Activated T-cell treated with anti-CD3 and anti-CD28 coated beads, Interleukin-2, amount 50 U/mL, for 48 hours (primary cell): ENCODE data around the gene LGALS3.
"Not testable (repeated sequence)": the region's sequence is repeated elsewhere in the genome, so short reads cannot be mapped to it uniquely, and the experiment has no call there.

Experiments
- DNase-seq, 2 experiments: peaks; one replicate each; pipeline ENCODE4 v3.0.0-alpha.2; 2020

Gene LGALS3

DNA sequence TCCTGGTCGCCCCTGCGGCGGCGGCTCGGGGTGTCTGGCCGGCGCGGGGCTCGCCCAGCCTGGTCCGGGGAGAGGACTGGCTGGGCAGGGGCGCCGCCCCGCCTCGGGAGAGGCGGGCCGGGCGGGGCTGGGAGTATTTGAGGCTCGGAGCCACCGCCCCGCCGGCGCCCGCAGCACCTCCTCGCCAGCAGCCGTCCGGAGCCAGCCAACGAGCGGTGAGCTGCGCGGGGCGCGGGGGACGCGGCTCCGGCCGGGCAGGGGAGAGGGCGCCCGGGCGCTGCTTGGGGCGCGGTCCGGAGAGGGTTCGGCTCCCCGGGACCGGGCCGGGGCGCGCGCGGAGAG is at the start of gene LGALS3:
Gene LGALS3 (plus strand): TSS at position 167 of the 342 bp plus-strand sequence. CDS start 8,122 bp downstream, outside the sequence.
- peak; percentile 45 to 55 for DNase-seq

DNA sequence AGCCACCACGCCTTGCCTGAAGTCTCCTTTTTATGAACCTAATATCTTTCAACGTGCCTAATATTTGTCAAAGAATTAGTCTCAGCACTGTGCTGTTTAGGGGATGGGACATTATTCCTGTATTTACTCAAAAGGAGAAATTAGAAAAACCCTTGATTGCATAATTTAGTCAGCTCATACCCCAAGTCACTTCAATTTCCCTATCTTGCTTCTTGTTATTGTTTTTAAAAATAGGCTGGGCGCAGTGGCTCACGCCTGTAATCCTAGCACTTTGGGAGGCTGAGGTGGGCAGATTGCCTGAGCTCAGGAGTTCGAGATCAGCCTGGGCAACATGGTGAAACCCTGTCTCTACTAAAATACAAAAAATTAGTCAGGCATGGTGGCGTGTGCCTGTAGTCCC is 49.1 kb upstream of the LGALS3 start:
- DNase-seq = not testable (repeated sequence)

DNA sequence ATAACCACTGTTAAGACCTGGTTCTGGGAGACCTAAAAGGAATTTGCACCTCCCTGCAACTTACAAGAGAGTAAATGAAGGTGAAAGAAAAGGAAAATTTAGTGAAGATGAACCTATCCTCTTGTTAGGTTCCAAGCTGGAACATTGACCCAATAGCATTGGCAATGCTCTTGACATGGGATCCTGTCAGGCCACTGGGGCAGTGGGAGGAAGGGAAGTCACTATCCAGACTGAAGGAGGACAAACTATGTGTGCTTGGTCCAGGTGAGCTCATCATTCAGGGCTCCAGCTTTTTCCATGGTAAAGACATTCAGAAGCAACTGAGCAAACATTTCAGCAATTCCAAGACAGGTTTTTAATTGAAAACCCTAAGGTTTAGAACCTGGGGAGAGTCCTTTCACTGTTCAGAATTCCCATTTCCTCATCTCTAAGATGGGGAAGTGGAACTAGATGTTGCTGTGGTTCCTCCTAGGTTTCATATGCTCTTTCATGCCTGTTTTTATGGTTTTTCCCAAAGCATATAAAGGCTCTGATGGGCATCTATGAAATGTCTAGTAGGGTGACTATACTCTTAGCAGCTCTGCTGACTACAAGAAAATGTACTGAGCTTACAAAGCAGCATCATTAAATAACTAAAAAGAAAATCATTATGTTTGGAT is 44.5 kb upstream of the LGALS3 start:
- DNase-seq = no peak

DNA sequence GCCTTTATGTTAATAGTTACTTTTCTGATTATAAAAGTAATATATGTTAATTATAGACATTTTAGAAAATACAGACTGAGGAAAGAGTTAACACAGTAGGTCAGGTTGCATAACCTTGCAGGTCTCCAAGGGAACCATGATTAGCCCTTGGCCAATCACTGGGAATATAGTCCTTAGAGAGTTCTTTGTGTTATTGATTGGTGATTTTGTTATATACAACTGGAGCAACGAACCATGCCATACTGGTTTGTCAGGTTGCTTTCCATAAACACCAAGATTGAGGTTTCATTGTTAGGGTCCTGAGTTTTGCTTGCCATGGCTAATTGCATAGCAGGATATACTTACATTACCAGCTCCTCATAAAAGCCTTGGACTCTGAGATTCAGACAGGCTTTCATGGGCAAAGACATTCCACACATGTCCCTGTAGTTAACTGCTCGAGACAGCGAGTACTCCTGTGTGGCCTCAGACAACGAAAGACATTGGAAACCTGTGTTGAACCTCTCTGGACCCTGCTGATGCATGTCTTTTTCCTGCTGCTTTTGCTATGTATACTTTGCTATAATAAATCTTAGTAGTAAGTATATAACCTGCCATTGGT is 43.9 kb upstream of the LGALS3 start:
- DNase-seq = no peak

DNA sequence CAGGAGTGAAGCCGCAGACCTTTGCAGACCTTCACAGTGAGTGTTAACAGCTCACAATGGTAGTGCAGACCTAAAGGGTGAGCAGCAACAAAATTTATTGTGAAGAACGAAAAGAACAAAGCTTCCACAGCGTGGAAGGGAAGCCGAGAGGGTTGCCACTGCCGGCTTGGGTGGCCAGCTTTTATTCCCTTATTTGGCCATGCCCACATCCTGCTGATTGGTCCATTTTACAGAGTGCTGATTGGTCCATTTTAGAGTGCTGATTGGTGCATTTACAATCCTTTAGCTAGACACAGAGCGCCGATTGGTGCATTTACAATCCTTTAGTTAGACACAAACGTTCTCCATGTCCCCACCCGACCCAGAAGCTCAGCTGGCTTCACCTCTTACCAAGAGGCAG is 42.1 kb upstream of the LGALS3 start:
- DNase-seq = no peak

DNA sequence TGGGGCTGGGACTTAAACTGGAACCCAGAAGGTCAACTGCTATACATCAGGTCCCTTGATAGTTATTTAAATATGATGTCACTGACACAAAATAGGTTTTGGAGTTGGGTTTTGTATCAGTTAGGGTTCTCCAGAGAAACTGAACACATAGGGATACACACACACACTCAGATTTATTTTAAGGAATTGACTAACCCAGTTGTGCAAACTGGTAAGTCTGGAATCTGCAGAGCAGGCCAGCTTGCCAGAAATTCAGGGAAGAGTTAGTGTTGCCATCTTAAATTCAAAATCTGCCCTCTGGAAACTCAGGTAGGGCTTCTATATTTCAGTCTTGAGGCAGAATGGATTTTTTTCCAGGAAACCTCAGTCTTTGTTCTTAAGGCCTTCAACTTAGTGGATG is 40.7 kb upstream of the LGALS3 start:
- no peak for DNase-seq

DNA sequence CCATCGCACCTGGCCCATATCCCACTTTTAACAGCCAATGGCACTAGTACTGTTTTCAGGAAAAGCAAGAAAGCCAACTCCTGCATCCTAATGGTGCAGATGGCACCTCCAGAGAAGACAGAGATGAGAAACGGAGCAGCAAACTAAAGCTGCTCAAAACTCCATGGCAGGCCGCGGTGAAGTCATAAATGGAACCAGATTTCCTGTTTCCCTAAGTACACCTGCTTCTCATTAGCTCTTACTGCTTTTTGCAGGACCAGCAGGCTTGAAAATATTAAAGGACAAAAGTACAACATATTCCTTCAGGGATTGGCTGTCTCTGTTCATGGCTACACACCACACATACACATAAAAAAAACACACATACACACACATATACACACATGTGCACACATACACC is 36.7 kb upstream of the LGALS3 start:
- no peak for DNase-seq

DNA sequence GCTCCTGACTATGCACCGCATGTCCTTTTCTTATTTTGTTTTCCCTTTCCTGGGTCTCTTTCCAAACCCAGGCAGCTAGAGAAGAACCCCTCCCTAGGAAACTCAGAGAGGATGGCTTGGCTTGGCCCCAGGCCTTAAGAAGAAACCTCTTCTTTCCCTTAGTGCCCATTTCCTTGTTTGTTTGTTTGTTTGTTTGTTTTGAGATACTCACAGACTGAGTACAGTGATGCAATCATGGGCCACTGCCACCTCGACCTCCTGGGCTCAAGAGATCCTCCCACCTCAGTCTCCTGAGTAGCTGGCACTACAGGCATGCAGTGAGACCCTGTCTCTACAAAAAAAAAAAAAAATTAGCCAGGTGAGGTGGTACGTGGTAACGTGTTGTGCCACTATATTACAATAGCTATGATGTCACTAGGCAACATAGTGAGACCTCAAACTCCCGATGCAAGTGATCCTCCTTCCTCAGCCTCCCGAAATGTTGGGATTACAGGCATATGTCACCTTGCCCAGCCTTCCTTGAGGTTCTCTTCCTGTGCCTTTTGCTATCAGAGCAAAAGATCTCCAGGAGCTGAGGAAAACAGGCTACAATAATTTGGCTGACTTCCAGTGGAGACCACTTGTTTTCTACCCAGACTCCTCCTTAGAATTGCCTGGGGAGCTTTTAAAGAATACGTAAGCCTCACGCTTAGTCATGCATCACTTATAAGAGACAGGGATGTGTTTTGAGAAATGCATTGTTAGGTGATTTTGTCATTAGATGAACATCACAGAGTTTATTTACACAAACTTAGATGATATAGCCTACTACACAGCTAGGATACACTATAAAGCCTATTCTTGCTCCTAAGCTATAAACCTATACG is 34.5 kb upstream of the LGALS3 start:
- DNase-seq = no peak

DNA sequence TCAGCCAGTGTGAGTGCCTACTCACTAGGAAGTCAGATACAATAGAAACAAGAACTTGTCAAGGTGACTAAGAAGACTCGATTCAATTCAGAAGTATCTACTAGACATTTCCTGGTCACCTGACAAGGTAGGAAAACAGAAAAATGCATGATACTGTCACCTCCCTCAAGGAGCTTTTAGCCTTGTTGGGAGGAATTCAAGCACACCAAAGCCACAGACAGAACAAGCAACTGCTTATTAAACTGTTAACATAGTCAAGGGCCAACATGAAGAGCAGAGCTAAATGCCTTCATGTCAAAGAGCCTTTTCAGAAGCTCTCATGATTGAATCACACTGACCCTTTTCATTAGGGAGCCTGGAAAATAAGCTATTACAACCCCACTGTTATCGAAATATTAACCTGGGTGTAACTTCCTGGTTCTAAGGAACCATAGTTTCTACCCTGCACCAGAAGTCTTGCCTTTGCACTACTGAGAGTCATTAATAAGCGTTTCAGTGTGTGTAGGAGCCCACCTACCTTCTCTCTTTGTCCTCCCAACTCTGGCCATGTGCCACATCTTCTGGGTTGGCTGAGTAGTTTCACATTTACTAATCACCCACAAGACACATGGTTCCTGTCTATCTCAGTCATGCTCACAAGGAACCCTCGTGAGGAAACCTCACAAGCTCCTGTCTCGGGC is 31.0 kb upstream of the LGALS3 start:
- peak; percentile 72 to 74 for DNase-seq

DNA sequence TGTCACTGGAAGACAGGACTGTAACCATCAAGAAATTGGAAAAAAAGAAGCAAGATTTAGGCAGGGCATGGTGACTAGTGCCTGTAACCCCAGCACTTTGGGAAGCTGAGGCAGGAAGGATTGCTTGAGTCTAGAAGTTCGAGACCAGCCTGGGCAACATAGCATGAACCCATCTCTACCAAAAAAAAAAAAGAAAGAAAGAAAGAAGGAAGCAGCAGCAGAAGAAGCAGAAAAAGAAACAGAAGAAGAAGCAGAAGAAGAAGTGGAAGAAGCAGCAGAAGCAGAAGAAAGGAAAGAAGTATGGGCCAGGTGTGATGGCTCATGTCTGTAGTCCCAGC is 30.5 kb upstream of the LGALS3 start:
- DNase-seq = no peak

DNA sequence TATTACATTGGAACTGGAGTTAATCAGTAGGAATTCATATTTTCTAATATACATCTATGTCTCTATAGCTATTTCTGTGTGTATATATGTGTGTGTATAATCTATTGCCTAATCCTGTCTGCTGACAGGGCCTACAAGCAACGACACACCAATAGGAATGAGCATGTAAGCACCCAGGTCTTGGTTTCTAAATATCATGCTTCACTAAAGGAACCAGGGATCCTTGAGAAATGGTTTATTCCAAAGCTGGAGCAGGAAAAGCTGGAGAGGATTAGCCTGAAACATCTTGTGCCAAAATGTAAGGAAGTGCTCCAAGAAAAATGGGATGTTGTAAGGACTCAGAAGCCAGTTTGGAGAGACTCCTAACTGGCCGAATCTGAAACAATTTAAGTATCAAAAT is 29.3 kb upstream of the LGALS3 start:
- DNase-seq = no peak

DNA sequence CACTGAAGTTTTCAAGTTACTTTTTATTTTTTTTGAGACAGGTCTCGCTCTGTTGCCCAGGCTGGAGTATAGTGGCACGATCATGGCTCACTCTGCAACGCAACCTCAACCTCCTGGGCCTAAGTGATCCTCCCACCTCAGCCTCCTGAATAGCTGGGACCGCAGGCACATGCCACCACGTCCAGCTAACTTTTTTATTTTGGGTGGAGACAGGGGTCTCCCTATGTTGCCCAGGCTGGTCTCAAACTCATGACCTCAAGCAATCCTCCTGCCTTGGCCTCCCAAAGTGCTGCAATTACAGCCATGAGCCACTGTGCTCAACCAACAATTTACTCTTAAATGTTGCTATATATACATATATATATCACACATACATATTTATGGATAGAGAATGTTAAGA is 27.4 kb upstream of the LGALS3 start:
- no peak for DNase-seq

DNA sequence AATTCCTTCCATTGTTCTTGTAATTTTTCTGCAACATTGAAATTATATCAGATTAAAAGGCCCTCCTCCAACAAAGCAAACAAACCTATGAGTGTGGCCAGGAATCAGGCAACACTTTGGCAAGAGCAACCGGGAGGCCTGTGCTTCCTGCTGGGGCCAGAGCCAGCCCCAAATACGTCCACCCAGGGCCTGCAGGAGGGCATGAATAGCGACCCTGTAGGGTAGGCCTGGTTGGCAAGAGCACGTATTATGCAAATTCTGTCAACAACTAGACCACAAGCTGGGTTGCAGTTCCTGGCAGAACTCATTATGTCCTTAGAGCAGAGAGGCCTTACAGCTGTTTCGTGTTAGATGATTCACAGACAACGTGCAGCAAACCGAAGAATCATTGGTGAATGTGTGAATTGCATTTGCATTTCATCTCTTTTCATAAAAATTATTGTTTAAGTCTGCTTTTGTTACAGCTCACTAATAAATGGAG is 26.9 kb upstream of the LGALS3 start:
- peak; percentile 42 to 56 for DNase-seq

DNA sequence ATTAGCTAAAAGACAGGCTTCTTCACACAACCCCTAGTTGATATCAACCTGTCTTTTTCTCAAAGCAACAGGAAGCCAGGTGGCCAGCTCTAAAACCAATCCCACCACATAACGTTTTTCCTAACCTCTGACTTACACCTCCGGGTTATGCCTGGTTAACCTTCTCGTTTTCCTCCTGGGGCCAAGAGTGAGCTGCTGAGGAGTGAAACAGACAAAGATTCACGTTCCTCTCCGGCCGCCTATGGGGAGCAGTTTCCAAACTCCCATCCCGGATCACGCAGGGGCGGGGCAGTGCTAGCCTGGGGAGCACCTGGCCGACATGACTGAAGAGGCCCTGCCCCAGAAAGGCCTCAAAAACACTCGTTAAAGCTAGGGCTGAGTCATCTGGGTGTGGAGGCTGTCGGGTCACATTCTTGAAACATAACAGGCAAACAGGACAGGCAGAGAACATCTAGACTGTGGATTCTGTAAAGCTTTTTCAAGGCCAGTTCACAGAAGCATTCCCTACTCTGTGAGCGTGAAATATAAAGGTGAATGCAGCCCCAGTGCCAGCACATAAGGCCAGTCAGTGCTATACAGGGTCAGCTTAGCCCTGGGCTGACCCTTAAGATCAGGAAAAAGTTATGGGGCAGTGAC is 25.9 kb upstream of the LGALS3 start:
- DNase-seq = peak; percentile 71 to 74

DNA sequence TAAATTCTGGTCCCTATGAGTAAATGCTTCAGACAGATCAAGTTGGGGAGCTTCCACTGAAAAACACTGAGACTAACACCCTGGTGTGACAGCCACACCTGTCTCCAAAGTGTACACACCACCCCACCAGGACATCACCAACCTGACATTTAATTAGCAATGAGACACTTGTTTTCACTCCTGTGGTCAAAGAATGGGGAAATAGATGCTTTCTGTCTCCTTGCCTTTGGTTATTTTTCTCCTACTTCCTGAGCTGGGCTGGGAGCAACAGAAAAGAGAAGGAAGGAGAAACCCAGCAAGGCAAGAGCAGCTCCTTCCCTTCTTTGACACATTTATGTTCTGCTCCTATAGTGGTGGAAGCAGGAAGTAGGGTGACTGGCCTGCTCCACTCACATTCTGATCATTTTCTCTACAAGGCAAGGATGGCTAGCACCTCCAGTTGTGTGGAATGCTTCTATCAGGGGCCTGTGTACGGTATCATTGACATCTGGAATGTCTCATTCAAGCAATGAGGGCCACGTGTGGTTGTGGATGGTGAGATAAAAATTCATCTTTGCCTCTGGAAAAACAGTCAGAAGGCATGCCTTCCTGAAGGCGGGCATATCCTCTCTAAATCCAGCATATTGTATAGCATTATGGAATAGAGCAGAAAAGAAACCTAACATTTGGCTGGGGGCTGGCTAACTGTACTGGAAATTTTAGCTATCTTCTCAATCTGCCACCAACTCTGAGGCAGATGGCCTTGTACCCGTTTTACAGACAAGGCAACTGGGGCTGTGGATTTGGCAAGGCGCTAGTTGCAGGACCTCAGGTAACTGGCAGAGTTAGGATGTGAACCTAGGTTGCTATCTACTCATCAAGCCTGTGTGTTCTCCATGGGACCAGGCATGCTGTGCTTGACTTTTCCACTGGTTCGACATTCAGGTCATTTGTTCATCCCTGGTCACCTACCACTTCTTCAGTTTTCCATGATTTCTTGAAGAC is 24.8 kb upstream of the LGALS3 start:
- no peak for DNase-seq

DNA sequence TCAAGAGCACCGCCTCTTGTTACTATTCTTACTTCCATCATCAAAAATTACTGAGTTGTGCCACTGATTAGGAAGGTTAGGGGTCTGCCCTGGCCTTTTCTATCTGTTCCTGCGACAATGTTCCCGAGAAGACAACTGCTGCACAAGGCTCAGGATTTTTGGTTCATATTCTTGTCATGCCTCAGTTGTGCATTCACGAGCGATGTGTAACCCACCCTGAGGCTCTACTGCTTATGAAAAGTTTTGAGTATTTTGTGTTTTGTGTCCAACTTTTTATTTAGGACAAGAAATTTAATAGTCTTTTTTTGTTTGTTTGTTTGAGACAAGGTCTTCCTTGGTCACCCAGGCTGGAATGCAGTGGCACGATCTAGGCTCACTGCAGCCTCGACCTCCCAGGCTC is 23.1 kb upstream of the LGALS3 start:
- DNase-seq = no peak

DNA sequence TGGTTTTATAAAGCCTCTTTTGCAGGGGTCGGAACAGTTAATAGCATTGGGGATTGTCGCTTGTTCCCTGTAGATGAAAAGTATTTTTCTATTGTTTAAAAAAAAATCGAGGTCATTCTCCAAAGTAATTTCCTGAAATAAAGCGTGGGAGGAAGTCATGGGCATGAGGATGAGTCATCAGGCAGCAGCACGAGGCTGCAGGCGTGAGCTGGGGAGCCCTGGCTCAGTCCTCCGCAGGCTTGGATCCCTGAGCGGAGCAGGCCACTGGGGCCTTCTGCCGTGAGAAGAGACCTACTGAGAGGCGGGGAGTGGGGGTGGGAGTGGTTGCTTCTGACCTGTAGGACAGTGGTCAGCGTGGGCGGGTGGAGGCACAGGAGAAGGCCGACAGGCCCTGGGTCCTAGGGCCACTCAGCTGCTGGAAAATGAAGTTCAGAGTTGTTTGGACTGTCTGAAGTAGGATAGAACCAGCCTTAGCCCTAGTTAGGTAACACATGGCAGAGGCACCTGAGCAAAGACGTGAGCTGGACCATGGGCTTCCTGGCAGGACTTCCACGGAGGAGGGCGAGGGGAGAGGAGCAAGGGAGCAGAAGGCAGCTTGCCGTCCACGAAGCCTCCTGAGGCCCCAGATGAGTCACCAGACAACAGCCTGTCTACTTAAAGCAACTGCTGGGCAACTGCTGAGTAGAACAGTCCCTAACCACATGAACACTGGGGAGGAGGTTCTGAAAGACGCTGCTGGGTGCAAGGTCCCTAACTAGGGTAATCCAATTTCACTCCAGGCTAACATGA is 21.1 kb upstream of the LGALS3 start:
- peak; percentile 57 to 60 for DNase-seq

DNA sequence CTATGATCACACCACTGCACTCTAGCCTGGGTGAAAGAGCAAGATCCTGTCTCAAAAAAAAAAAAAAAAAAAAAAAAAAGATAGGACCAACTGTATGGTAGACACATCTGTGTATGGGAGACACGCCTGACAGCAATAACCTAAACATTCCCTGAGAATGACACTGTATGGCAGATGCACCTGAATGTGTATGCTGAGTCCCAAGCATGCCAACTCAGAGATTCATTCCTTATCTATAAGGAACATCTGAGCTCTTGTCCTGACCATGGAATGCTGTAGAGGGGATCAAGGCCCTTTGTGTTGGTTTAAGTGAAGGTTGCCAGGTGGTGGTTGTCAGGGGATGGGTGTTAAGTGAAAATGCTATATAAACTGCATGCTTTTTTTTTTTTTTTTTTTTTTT is 19.2 kb upstream of the LGALS3 start:
- DNase-seq = no peak

DNA sequence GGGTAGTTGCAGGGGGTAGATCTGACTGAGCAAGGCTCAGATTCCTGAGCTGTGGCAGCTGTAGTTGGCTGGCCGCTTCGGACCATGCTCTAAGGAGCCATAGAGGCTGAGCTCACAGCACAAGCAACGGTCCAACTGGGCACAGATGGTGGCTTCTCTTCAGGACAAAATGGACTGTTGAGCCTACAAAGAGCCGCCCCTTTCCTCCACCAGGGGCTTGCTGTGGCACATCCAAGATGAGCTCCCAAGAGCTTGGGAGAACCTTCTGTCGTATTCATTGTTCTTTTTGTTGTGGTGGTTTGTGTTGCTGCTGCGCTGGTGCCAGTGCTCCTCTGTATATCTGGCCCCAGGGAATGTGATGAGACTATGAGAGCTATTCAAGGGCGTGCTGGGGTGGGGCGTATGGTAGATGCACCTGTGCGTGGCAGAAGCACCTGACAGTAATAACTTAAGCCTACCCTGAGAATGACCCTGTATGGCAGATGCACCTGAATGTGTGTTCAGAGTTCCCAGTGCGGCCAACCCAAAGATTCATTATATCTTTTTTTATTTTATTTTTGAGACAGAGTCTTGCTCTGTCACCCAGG is 17.8 kb upstream of the LGALS3 start:
- DNase-seq = no peak

DNA sequence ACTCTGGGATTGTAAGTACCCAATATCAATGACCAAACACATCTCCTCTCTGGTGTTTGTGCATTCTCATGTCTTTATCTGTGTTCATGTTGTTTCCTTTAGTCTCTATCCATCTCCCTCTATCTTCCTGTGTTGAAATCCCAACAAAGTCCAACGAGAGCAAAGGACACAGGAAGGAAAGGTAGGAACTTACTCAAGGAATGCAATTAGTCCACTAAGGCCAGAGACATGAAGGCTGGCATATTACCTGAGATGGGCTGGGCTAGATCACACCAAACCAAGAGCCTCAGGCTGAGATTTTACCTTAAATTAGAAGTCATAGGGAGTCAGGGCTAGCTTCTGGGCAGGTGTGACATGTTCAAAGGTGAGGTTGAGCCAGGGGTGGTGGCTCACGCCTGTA is 14.3 kb upstream of the LGALS3 start:
- DNase-seq = no peak

DNA sequence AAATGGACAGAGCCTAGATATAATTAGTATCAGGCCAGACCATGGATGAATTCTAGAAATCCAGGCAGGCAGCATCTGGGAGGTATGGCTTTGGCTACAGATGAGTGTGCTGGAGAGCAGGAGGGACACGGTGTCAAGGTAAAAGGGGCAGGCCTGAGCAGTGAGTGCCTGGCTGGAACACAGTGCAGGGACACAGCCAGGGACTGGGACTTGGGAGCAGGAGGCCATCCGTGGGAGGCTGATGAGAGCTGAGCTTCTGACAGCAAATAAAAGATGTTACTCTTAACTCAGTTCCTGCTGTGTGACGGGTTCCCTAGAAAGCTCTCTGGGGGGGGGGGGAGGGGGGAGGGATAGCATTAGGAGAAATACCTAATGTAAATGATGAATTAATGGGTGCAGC is 13.6 kb upstream of the LGALS3 start:
- no peak for DNase-seq
